ENCODE measurements around the gene TBC1D5.

DNA sequence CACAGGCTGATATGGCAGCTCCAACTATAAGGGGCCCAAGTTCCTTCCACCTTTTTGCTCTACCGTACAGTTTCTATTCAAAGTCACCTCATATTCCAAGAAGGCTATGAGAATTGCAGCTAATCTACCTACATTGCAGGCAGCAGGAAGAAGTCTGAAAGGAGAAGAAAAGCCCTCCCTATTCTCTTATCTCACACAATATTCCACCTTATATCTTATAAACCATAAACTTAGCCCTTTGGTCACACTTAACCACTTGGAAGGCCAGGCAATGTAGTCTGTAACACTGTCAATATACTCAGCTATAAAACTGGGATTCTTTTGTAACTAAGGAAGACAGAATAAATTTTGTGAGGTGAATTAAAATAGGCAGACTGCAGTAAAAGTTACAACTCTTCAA, 54.9 kb downstream of the TBC1D5 start:
- TF ChIP-seq EZH2 (IDR thresholded peaks at IDR 0.05; ENCODE audit: insufficient read depth, poor library complexity, severe bottlenecking) (no peak), EZH2phosphoT487 (IDR thresholded peaks at IDR 0.05; ENCODE audit: insufficient read depth, low read depth) (no peak)

Data from GM23248 (cell line).